ENCODE results near the gene CCL5. TPM values are rescaled to one million over a fixed set of nuclear protein-coding genes. Genes with fewer than 3 reads are reported as not detected.

Gene CCL5
- total RNA-seq, 1 experiment from 2014 or later, result 0.34 TPM

DNA sequence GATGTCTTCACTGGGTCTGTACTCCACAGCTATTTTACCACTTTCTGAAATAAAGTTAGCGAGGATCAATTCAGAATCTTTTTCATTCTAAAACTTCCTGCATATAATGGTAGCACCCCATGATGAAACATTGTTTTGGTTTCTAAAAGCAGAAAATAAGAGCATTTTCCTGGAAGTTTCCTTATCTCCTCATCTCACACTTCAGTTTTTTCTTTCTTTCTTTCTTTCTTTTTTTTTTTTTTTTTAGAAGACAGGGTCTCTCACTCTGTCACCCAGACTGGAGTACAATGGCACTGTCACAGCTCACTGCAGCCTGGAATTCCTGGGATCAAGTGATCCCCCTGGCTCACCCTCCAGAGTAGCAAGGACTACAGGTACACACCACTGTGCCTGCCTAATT, 40.1 kb upstream of the CCL5 start:
- POLR2A ChIA-PET, result no interaction called here
- DNase-seq (ENCODE audit: low read depth, low spot score), result no peak
- BruUV-seq (replicated peaks), result no TSS peak
- Histone ChIP-seq H3K36me3 (ENCODE audit: control insufficient read depth in 1 of 2, insufficient read depth in 2 of 2, low read length in 2 of 2) (no peaks in the 10 kb centered on the region; a peak in 1 of 4 replicates), H3K9me2 (ENCODE audit: insufficient read depth) (no peaks in the 10 kb centered on the region), H3K4me2 (ENCODE audit: low read length) (no peak overlapping the region), H3K9ac (ENCODE audit: low read length) (no peak overlapping the region), H2AFZ (ENCODE audit: low read depth, low read length, poor library complexity, severe bottlenecking) (no peak overlapping the region), H3K27ac (ENCODE audit: low read depth, low read length) (no peak overlapping the region), H3K79me2 (ENCODE audit: insufficient read depth, low read length) (no peaks in the 10 kb centered on the region), H4K20me1 (ENCODE audit: insufficient read depth) (no peaks in the 10 kb centered on the region), H3K4me3 (replicated peaks in 1 of 2; ENCODE audit: low read depth in 1 of 2, low read length in 2 of 2) (no peak overlapping the region), H3K27me3 (ENCODE audit: insufficient read depth, low read length) (no peaks in the 10 kb centered on the region), H3K4me1 (ENCODE audit: control insufficient read depth in 1 of 2, insufficient read depth in 2 of 2, low read length in 2 of 2) (no peaks in the 10 kb centered on the region), H3K9me3 (ENCODE audit: control insufficient read depth in 1 of 2, insufficient read depth in 1 of 2, low read depth in 1 of 2, low read length in 2 of 2) (no peaks in the 10 kb centered on the region)
- intact Hi-C loops (cut with micrococcal nuclease), result no loop called here
- CTCF ChIA-PET, result no interaction called here
- RAD21 ChIA-PET (ENCODE audit: low non-redundant PET in 1 of 2, low total read pairs in 2 of 2, uncharacterized antibody in 2 of 2, unreplicated experiment in 2 of 2), result no interaction called here
- TF ChIP-seq ELF1 (IDR thresholded peaks at IDR 0.05; ENCODE audit: borderline replicate concordance, low read depth) (no peak), POLR2AphosphoS5 (IDR thresholded peaks at IDR 0.05; ENCODE audit: low read depth, low read length) (no peak), RAD21 (IDR thresholded peaks at IDR 0.05; ENCODE audit: low read depth) (no peak), JUND (IDR thresholded peaks at IDR 0.05) (no peak), EZH2 (IDR thresholded peaks at IDR 0.05) (no peak), REST (IDR thresholded peaks at IDR 0.05; ENCODE audit: low read depth) (no peak), SRF (IDR thresholded peaks at IDR 0.05; ENCODE audit: low read depth) (no peak), MAX (IDR thresholded peaks at IDR 0.05) (no peak), TCF7L2 (IDR thresholded peaks at IDR 0.05; ENCODE audit: borderline replicate concordance, extremely low read depth, insufficient read depth, insufficient read length) (no peak), CEBPB (IDR thresholded peaks at IDR 0.05; ENCODE audit: low read depth) (no peak), EZH2phosphoT487 (IDR thresholded peaks at IDR 0.05; ENCODE audit: borderline replicate concordance) (no peak), FOSL1 (IDR thresholded peaks at IDR 0.05; ENCODE audit: low read depth) (no peak), SIN3A (IDR thresholded peaks at IDR 0.05; ENCODE audit: low read depth) (no peak), CBX3 (IDR thresholded peaks at IDR 0.05; ENCODE audit: low read depth) (no peak)
- TF ChIP-seq, protein P1, sequence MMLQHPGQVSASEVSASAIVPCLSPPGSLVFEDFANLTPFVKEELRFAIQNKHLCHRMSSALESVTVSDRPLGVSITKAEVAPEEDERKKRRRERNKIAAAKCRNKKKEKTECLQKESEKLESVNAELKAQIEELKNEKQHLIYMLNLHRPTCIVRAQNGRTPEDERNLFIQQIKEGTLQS (IDR thresholded peaks at IDR 0.05), result no peak
- ATAC-seq, result no peak

Measured in HCT116 (cell line).